Ovary (tissue), 9 donors: ENCODE data around the gene RADIL. TPM values are rescaled to one million over a fixed set of nuclear protein-coding genes. Genes with fewer than 3 reads are reported as not detected.

Source experiments
- DNase-seq, 5 donors: peaks; one replicate each; pipeline ENCODE4 v3.0.0-alpha.2; 2019 to 2020
- H3K27ac ChIP-seq, 2 donors: fragments of 200-600 bp; one replicate each; pipeline versions ENCODE4 v1.5.1 to v1.8.0; 2019 to 2022
- H3K27me3 ChIP-seq: fragments of 200-600 bp; one replicate; pipeline ENCODE4 v1.8.0; 2022
- H3K36me3 ChIP-seq: fragments of 200-600 bp; sonication (generic); one replicate; pipeline ENCODE4 v1.5.1; 2019
- H3K4me1 ChIP-seq: one replicate; pipeline ENCODE4 v1.8.1; 2013; ENCODE audit warnings: mild to moderate bottlenecking, moderate library complexity; ENCODE audit not compliant: insufficient read depth
- H3K4me3 ChIP-seq: fragments of 200-600 bp; sonication (generic); one replicate; pipeline ENCODE4 v1.5.1; 2017
- H3K9me3 ChIP-seq, 2 donors: fragments of 200-600 bp in 1 of 2; sonication (generic) in 1 of 2; one replicate each; pipeline versions ENCODE4 v1.5.1 to v1.8.1; 2013 to 2019; ENCODE audit warnings: mild to moderate bottlenecking in 1 of 2, moderate library complexity in 1 of 2
- EP300 ChIP-seq: sonication (generic); formaldehyde crosslinking; IDR thresholded peaks from one replicate; pipeline ENCODE4 v1.6.1; 2017; ENCODE audit warnings: antibody characterized with exemption
- POLR2A ChIP-seq: fragments of 450-650 bp; IDR thresholded peaks from one replicate; pipeline ENCODE4 v1.6.1; 2017; ENCODE audit warnings: antibody characterized with exemption, mild to moderate bottlenecking, moderate library complexity
- WGBS, 3 donors: extraction: QIAGEN DNeasy Blood & Tissue Kit in 1 of 3; methylation state at CpG; one replicate each; pipeline versions ENCODE4 v1.1.5 to v1.1.7; 2013 to 2017; 5-methylcytosine and 5-hydroxymethylcytosine counted together
- intact Hi-C, 4 donors: fragments of 100-400 bp; cut with DNase I; formaldehyde crosslinking; loops; one replicate each; pipeline versions ENCODE4 v1.11.0 to v1.15.1; 2022 to 2023
- polyA plus RNA-seq, 2 donors: library from polyadenylated mRNA; stranded (reverse); fragments of 200-250 nt in 1 of 2; fragments of 350-450 nt in 1 of 2; fragmentation: Illumina TruSeq in 1 of 2; extraction: RNeasy Lipid Tissue Mini Kit (QIAGEN cat#74804) in 1 of 2; gene quantifications; one replicate each; pipeline ENCODE4 v1.2.3, GENCODE V29; 2013 to 2014
- total RNA-seq, 7 donors: library from RNA; depleted of rRNA in 2 of 7; stranded (reverse); fragments of >200 nt in 2 of 7; fragmentation: NEBNext Ultra II Directional in 3 of 7; extraction: Animal tissue kit (Norgen Biotek cat#: 25700) in 3 of 7; gene quantifications; one replicate each; pipeline versions ENCODE4 v1.1.0 to v1.2.4, GENCODE V29; 2016 to 2023
- TF ChIP-seq, protein P1 (sequence below), 3 donors: fragments of 450-650 bp in 2 of 3; fragments of 200-600 bp in 1 of 3; IDR thresholded peaks; one replicate each; pipeline versions ENCODE4 v1.5.1 to v1.8.0; 2016 to 2022; ENCODE audit warnings: antibody characterized with exemption in 3 of 3, mild to moderate bottlenecking in 1 of 3
- donor health status: DM: no; HTN: no; CAD: no; lungs with moderate emphysema.
- donor health status: DM: no; HTN: no; CAD: no.
- donor health status: Bipolar disorder and iron deficiency.
- donor health status: DM: yes; HTN: yes; CAD: no.
- donor health status: DM: no; HTN: no; CAD: no.
- donor health status: DM: yes; HTN: yes; CAD: no.

Gene RADIL
- total and polyA plus RNA-seq, 9 donors = 0.98 to 5.4 (median 2.4) TPM

DNA sequence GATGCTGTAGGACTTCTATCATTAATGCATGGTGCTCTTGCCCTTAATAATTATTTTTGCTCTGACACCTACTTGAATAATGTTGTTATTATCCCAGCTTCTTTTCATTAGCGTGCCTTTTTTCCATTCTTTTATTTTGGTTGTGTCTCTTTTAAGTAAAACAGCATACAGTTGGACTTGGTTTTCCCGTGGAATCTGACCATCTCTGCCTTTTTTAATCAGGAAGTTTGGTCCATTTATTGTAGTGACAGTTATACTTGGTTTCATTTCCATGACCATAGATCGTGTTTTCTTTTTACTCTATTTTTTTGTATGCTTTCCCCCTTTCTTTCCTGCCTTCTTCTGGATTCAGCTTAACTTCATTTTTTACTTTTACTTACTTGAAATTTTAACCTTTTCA, 26.3 kb downstream of the RADIL start:
- H3K27me3 ChIP-seq = no peaks in the 10 kb centered on the region
- intact Hi-C loops = no loop called here
- H3K27ac ChIP-seq = no peak overlapping the region
- no peaks in the 10 kb centered on the region for H3K4me1 ChIP-seq
- WGBS, 3 donors = 56 to 78% (median 58%) methylated on average over 3 of the region's 3 CpGs
- no peak for DNase-seq
- H3K4me3 ChIP-seq = no peak overlapping the region
- no peaks in the 10 kb centered on the region for H3K36me3 ChIP-seq
- TF ChIP-seq EP300 = no peak
- TF ChIP-seq, protein P1, sequence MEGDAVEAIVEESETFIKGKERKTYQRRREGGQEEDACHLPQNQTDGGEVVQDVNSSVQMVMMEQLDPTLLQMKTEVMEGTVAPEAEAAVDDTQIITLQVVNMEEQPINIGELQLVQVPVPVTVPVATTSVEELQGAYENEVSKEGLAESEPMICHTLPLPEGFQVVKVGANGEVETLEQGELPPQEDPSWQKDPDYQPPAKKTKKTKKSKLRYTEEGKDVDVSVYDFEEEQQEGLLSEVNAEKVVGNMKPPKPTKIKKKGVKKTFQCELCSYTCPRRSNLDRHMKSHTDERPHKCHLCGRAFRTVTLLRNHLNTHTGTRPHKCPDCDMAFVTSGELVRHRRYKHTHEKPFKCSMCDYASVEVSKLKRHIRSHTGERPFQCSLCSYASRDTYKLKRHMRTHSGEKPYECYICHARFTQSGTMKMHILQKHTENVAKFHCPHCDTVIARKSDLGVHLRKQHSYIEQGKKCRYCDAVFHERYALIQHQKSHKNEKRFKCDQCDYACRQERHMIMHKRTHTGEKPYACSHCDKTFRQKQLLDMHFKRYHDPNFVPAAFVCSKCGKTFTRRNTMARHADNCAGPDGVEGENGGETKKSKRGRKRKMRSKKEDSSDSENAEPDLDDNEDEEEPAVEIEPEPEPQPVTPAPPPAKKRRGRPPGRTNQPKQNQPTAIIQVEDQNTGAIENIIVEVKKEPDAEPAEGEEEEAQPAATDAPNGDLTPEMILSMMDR (IDR thresholded peaks at IDR 0.05) = no peak
- no peak for TF ChIP-seq POLR2A
- no peaks in the 10 kb centered on the region for H3K9me3 ChIP-seq

DNA sequence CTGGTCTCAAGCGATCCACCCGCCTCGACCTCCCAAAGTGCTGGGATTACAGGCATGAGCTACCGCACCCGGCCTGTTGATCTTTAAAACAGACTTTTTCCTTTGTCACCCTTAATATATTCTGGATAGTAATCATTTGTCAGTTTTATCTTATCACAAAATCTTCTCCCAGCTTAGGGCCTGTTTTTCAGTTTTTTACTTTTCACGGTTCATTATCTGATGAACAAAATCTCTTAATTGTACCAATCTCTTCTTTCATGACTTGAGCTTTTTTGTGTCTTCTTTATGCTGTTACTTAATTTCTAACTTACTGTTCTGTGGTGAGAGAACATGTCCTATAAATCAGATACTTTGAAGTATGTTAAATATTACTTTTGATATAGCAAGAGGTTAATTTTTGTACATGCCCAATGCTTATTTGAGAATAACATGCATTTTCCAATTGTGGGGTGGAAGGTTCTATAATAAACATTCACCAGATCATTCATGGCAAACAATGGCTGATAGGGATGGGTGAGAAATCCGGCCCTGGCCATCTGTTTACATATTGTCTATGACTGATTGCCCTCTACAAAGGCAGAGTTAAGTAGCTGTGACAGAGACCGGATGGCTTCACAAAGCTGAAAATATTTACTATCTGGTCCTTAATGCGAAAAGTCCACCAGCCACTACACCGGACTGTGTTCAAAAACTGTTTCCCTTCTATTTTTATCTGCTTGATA, 27.0 kb downstream of the RADIL start:
- H3K4me1 ChIP-seq = no peaks in the 10 kb centered on the region
- no peaks in the 10 kb centered on the region for H3K27me3 ChIP-seq
- no peaks in the 10 kb centered on the region for H3K9me3 ChIP-seq
- 75 to 87% (median 75%) methylated on average over 10 of the region's 10 CpGs for WGBS, 3 donors
- intact Hi-C loops = no loop called here
- DNase-seq = no peak
- H3K27ac ChIP-seq = no peak overlapping the region
- no peak for TF ChIP-seq EP300
- TF ChIP-seq, protein P1 (IDR thresholded peaks at IDR 0.05) = no peak
- TF ChIP-seq POLR2A = no peak
- no peak overlapping the region for H3K4me3 ChIP-seq
- no peaks in the 10 kb centered on the region for H3K36me3 ChIP-seq

DNA sequence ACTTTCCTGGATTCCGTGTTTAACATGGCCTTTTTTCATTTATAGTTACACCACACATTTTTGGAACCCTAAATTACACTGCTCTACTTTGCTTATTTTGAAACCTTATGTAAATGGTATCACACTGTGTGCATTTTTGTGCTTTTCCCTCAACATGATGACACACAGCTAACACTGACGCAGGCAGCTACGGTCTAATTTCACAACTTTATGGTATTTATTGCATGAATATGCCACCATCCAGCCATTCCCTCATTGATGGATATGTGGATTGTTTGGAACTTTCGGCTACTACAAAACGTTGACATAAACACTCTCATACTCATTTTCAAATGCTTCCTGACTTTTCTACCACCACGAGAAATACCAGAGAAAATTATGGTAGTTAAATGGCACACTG, 28.6 kb downstream of the RADIL start:
- TF ChIP-seq EP300 (no peak), POLR2A (no peak)
- TF ChIP-seq, protein P1 (IDR thresholded peaks at IDR 0.05) = no peak
- H3K27me3 ChIP-seq = no peaks in the 10 kb centered on the region
- no peak for DNase-seq
- intact Hi-C loops = no loop called here
- no peaks in the 10 kb centered on the region for H3K4me1 ChIP-seq
- H3K27ac ChIP-seq = no peak overlapping the region
- no peak overlapping the region for H3K4me3 ChIP-seq
- H3K36me3 ChIP-seq = no peaks in the 10 kb centered on the region
- peaks cover 0 to 4% of the 10 kb centered on the region in 2 donors for H3K9me3 ChIP-seq
- 75 to 89% (median 76%) methylated on average over 6 of the region's 6 CpGs for WGBS, 3 donors

DNA sequence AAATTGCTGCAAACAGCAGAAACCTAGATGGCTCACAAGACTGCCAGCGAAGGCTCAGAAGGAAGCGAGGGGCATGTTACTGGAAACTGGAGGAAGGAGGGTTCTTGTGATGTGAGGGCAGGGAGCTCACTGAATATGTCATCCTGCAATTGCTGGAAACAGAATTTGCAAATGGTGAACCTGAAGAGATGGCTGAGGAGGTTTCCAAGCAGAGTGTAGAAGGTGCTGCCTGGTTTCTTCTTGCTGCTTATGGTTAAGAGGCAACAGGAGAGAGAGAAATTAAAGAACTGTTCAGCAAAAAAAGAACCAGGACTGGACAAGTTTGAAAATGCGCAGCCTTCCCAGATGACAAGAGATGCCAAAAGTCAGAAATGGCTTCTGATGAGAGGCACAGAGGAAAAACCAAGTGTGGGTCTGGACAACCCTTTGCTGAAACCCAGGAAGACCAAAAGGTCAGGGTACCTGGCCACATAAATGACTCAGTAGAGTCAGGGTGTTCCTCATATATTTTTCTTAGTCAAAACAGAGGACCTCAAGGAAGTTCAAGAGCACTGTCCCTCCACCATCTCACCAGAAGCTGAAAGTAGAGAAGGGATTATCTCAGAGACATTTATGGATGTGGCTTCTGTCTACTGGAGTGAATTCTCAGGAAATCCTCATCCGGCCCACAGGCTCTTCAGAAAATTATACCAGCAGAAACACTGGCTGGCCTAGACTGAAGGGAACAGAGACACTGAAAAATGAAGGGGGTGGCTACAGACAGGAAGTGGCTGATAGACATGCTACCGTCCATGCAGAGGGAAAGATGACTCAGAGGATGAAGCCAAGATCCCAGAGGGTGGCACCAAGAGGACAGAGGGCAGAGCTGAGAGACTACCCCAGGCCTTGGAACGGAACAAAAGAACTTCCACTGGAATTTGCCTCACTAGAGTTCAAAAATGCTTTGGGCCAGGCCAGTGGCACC, 31.8 kb downstream of the RADIL start:
- Histone ChIP-seq H3K27me3 (no peaks in the 10 kb centered on the region), H3K9me3 (peaks cover 0 to 4% of the 10 kb centered on the region in 2 donors), H3K27ac (no peak overlapping the region), H3K36me3 (no peaks in the 10 kb centered on the region), H3K4me1 (no peaks in the 10 kb centered on the region), H3K4me3 (no peak overlapping the region)
- DNase-seq = no peak
- intact Hi-C loops = no loop called here
- WGBS, 3 donors = 79 to 86% (median 85%) methylated on average over 6 of the region's 6 CpGs
- TF ChIP-seq, protein P1 (IDR thresholded peaks at IDR 0.05) = no peak
- TF ChIP-seq POLR2A (no peak), EP300 (no peak)
